Stomach smooth muscle (tissue), 2 donors: Measurements from ENCODE around the gene SLC22A23.

Experiments
- H3K27ac ChIP-seq: one replicate; pipeline ENCODE4 v1.7.0; 2013; ENCODE audit warnings: mild to moderate bottlenecking, low read length, inconsistent platforms
- H3K27me3 ChIP-seq, 2 donors: one replicate each; pipeline ENCODE4 v1.7.0; 2013; ENCODE audit warnings: low read length in 2 of 2; ENCODE audit not compliant: insufficient read depth in 2 of 2, control insufficient read depth in 1 of 2
- H3K36me3 ChIP-seq, 2 donors: one replicate each; pipeline ENCODE4 v1.7.0; 2013; ENCODE audit warnings: low read length in 2 of 2; ENCODE audit not compliant: control insufficient read depth in 2 of 2, insufficient read depth in 2 of 2
- H3K4me1 ChIP-seq: one replicate; pipeline ENCODE4 v1.7.0; 2013; ENCODE audit warnings: low read length; ENCODE audit not compliant: control insufficient read depth, insufficient read depth
- H3K4me3 ChIP-seq, 2 donors: one replicate each; pipeline ENCODE4 v1.7.0; 2013; ENCODE audit warnings: low read length in 2 of 2
- H3K9ac ChIP-seq, 2 donors: one replicate each; pipeline ENCODE4 v1.7.0; 2013; ENCODE audit warnings: low read length in 2 of 2, mild to moderate bottlenecking in 1 of 2
- H3K9me3 ChIP-seq, 2 donors: one replicate each; pipeline ENCODE4 v1.7.0; 2013; ENCODE audit warnings: low read length in 2 of 2; ENCODE audit not compliant: control insufficient read depth in 2 of 2
- donor health status: healthy.
- donor health status: Pancreatic carcinoma.

The SLC22A23 gene

GRCh38 chr6:3287308-3287707 lies 169.5 kb downstream of the SLC22A23 start:
- Histone ChIP-seq H3K9ac (no peak overlapping the region), H3K27ac (no peak overlapping the region), H3K4me1 (peaks cover 17% of the 10 kb centered on the region), H3K27me3 (no peaks in the 10 kb centered on the region), H3K9me3 (no peaks in the 10 kb centered on the region), H3K36me3 (peaks cover 2 to 9% of the 10 kb centered on the region in 2 donors), H3K4me3 (no peak overlapping the region)

DNA sequence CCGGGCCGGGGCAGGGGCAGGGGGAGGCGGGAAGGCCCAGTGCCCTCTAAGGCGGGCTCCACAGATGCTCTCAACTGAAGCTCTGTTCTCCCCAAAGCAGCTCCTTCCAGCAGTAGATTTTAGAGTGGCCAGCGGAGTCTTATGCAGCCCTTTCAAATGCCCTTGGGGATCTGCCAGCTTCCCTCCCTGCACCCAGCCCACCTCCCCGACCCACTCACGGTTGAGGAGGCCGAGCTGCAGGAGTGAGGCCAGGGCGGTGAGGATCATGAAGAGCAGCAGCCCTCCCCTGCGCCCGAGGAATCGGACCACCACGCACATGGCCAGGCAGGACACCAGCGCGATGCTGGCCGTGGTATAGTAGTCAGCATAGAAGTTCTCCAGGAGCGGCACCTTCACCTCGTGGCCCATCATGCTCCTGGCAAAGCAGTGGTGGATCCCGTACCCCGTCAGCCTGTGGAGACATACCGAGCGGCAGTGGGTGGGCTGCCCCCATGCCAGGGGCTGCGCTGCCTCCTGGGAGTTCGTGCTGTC lies 170.1 kb downstream of the SLC22A23 start:
- Histone ChIP-seq H3K9me3 (no peaks in the 10 kb centered on the region), H3K27me3 (no peaks in the 10 kb centered on the region), H3K27ac (no peak overlapping the region), H3K9ac (no peak overlapping the region), H3K36me3 (peaks cover 2 to 9% of the 10 kb centered on the region in 2 donors), H3K4me1 (peaks cover 22% of the 10 kb centered on the region), H3K4me3 (no peak overlapping the region)

DNA sequence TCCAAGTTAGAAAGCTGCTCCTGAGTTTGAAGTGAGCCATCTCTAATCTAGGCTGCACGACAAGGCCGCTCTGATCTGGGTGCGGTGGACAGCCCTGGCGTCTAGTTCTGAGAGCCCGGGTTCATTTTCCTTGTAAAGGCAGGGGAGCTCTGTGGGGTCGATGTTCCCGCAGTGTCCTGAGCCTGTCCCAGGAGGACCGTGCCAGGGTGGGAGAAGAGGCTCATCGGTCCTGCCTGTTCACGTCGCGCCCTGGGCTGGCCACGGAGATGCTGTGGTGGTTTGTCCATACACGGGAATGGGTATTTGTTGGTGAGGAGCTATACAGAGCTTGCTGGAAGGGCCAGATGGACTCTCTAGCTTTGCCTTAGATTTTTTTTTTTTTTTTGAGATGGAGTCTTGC lies 171.1 kb downstream of the SLC22A23 start:
- no peak overlapping the region for H3K27ac ChIP-seq

DNA sequence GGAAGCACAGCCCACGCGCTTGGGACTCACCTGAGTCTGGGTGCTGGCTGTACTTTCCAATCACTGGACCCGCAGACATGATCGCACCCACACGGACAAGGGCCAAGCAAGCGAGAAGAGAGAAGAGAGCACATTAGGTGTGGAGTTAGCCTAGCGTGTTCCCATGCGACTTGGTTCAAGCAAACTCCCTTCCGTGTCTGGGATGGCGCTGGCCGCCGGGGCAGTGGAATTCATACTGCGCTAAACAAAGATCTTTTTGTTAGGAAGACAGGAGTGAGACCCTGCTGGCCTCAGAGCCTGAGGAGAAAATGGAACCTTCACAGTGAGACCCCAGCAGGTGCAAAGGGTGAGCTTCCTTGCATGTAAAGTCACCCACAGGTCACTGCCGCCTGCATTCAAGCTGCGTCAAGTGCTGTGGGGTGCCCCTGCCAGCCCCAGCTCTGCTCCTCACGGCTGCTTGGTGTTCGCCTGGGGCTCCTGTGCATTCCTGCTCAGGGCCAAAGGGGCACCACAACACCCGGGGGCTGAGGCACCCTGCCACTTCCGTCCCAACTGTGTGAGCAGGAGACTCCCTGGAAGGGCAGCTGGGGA lies 171.7 kb downstream of the SLC22A23 start:
- Histone ChIP-seq H3K4me1 (peaks cover 24% of the 10 kb centered on the region), H3K27ac (no peak overlapping the region), H3K9me3 (no peaks in the 10 kb centered on the region), H3K4me3 (no peak overlapping the region), H3K27me3 (no peaks in the 10 kb centered on the region), H3K9ac (no peak overlapping the region), H3K36me3 (peaks cover 2 to 9% of the 10 kb centered on the region in 2 donors)

More for the DNA sequence above, 171.1 kb downstream of the SLC22A23 start:
- Histone ChIP-seq H3K27me3 (no peaks in the 10 kb centered on the region), H3K36me3 (peaks cover 2 to 9% of the 10 kb centered on the region in 2 donors), H3K4me3 (no peak overlapping the region), H3K9ac (no peak overlapping the region), H3K9me3 (no peaks in the 10 kb centered on the region), H3K4me1 (peaks cover 24% of the 10 kb centered on the region)

GRCh38 chr6:3284436-3284876 lies 172.4 kb downstream of the SLC22A23 start:
- Histone ChIP-seq H3K9me3 (no peaks in the 10 kb centered on the region), H3K27ac (no peak overlapping the region), H3K9ac (no peak overlapping the region), H3K4me1 (peaks cover 27% of the 10 kb centered on the region), H3K27me3 (no peaks in the 10 kb centered on the region), H3K4me3 (no peak overlapping the region), H3K36me3 (peaks cover 2 to 9% of the 10 kb centered on the region in 2 donors)

GRCh38 chr6:3283641-3284435 lies 173.0 kb downstream of the SLC22A23 start:
- Histone ChIP-seq H3K27ac (no peak overlapping the region), H3K36me3 (peaks cover 2 to 9% of the 10 kb centered on the region in 2 donors), H3K9me3 (no peaks in the 10 kb centered on the region), H3K4me3 (no peak overlapping the region), H3K4me1 (peaks cover 23% of the 10 kb centered on the region), H3K9ac (no peak overlapping the region), H3K27me3 (no peaks in the 10 kb centered on the region)

GRCh38 chr6:3283241-3283640 lies 173.6 kb downstream of the SLC22A23 start:
- no peak overlapping the region for H3K4me3 ChIP-seq
- H3K27ac ChIP-seq, result no peak overlapping the region
- no peaks in the 10 kb centered on the region for H3K9me3 ChIP-seq
- H3K36me3 ChIP-seq, result peaks cover 2 to 9% of the 10 kb centered on the region in 2 donors
- no peaks in the 10 kb centered on the region for H3K27me3 ChIP-seq
- H3K4me1 ChIP-seq, result peaks cover 23% of the 10 kb centered on the region
- peak overlapping the region in 1 of 2 donors; percentile 47 for H3K9ac ChIP-seq

DNA sequence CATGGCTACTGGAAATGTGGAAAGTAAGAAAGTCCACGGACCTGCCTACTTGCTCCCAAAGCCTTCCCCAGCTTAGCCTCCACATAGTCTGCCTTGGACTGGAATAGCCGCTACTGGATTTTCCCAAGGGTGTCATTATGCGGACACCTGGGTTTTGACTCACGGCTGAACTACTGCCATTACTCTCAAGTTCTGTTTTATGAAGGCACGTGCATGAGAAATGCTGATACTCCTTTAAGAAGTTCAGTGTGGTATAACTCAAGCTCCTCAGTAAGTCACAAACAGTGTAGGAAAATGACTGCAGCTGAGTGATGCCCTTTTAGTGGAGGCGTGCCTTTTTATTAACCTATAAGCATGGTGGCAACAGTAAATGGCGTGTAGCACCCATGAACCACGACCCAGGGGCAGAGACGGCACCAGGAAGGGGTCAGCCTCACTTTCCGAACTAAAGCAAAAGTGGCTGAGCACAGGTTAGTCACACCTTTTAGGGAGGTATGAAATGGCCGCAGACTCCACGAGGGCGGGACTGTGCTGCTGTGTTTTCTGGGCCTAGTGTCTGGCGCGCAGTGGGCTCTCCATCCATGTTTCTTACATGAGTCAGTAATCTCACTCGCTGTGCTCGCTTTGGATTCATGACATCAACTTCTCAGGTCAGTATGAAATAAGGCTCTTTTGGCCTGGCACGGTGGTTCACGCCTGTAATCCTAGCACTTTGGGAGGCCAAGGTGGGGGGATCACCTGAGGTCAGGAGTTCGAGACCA lies 174.2 kb downstream of the SLC22A23 start:
- H3K4me3 ChIP-seq, result no peak overlapping the region

GRCh38 chr6:3281631-3282475 lies 175.0 kb downstream of the SLC22A23 start:
- no peaks in the 10 kb centered on the region for H3K27me3 ChIP-seq
- H3K9ac ChIP-seq, result peak overlapping the region; percentile 10 to 13
- peaks cover 23% of the 10 kb centered on the region for H3K4me1 ChIP-seq
- H3K36me3 ChIP-seq, result peaks cover 3 to 9% of the 10 kb centered on the region in 2 donors
- H3K27ac ChIP-seq, result peak overlapping the region; percentile 46
- H3K4me3 ChIP-seq, result no peak overlapping the region
- no peaks in the 10 kb centered on the region for H3K9me3 ChIP-seq

More for the DNA sequence above, 174.2 kb downstream of the SLC22A23 start:
- peak overlapping the region; percentile 46 for H3K27ac ChIP-seq
- H3K4me1 ChIP-seq, result peaks cover 23% of the 10 kb centered on the region
- peak overlapping the region in 1 of 2 donors; percentile 47 for H3K9ac ChIP-seq
- H3K9me3 ChIP-seq, result no peaks in the 10 kb centered on the region
- peaks cover 5 to 9% of the 10 kb centered on the region in 2 donors for H3K36me3 ChIP-seq
- H3K27me3 ChIP-seq, result no peaks in the 10 kb centered on the region
